ENCODE results near the gene IGFBPL1.

DNA sequence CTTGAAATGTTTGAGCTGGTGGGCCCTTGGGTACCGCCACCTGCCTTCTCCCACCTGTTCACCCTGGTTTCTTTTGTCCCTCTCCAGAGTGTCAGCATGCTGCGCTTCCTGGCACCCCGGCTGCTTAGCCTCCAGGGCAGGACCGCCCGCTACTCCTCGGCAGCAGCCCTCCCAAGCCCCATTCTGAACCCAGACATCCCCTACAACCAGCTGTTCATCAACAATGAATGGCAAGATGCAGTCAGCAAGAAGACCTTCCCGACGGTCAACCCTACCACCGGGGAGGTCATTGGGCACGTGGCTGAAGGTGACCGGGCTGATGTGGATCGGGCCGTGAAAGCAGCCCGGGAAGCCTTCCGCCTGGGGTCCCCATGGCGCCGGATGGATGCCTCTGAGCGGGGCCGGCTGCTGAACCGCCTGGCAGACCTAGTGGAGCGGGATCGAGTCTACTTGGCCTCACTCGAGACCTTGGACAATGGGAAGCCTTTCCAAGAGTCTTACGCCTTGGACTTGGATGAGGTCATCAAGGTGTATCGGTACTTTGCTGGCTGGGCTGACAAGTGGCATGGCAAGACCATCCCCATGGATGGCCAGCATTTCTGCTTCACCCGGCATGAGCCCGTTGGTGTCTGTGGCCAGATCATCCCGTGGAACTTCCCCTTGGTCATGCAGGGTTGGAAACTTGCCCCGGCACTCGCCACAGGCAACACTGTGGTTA is 28.4 kb downstream of the IGFBPL1 start:
- TF ChIP-seq, protein P1, sequence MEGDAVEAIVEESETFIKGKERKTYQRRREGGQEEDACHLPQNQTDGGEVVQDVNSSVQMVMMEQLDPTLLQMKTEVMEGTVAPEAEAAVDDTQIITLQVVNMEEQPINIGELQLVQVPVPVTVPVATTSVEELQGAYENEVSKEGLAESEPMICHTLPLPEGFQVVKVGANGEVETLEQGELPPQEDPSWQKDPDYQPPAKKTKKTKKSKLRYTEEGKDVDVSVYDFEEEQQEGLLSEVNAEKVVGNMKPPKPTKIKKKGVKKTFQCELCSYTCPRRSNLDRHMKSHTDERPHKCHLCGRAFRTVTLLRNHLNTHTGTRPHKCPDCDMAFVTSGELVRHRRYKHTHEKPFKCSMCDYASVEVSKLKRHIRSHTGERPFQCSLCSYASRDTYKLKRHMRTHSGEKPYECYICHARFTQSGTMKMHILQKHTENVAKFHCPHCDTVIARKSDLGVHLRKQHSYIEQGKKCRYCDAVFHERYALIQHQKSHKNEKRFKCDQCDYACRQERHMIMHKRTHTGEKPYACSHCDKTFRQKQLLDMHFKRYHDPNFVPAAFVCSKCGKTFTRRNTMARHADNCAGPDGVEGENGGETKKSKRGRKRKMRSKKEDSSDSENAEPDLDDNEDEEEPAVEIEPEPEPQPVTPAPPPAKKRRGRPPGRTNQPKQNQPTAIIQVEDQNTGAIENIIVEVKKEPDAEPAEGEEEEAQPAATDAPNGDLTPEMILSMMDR (IDR thresholded peaks at IDR 0.05) = no peak
- TF ChIP-seq EZH2 (IDR thresholded peaks at IDR 0.05) (no peak), EZH2phosphoT487 (IDR thresholded peaks at IDR 0.05) (no peak)

Measured in neural progenitor cell (in vitro differentiated cells).